HG02678 (cell line): ENCODE measurements around the gene BMP5.
"Not testable (repeated sequence)": the region's sequence is repeated elsewhere in the genome, so short reads cannot be mapped to it uniquely, and the experiment has no call there.

Source experiments
- ATAC-seq: cut with Tn5 transposase; IDR thresholded peaks from one replicate; pipeline ENCODE4 v1.9.1; 2021; ENCODE audit warnings: mild to moderate bottlenecking, moderate library complexity; ENCODE audit not compliant: unreplicated experiment

BMP5 gene

DNA sequence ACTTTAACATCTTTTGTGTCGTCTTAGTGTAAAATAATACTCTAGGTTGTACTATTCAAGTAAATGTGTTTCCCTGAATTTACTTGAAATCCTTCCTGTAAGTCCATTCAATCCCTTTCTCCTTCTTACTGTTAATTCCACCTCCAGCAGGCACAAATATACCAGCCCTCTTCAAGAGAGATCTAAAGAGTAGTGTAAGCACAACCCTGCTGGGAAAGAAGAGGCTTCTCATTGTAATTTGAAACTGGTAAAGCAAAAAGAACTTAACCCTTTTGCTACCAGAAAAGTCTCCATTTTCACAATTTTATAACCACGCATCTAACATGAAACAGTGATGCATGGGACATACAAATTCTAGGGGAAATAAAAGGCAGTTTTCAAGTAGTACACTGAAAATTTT, at the start of gene BMP5:
Gene BMP5 (minus strand): TSS at position 191 of the 400 bp plus-strand sequence. CDS start 725 bp downstream, outside the sequence.
- no peak for ATAC-seq

DNA sequence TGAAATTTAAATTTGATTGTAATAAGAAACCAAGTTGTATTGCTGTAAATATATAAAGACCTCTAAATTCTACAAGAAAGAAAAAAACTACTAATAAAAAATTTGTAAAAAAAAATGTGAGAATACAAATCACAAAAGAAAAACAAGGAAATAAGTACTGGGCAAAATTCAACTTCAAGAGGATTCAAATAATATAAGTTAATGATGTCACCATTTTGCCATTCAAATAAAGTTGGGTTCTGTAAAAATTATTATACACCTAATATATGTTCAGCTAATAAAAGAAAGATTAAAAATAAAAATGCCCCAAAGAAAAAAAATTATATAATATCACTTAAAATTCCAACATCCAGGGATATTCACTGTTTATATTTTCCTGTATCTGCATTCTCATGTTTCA, 47.0 kb upstream of the BMP5 start:
- ATAC-seq = no peak

DNA sequence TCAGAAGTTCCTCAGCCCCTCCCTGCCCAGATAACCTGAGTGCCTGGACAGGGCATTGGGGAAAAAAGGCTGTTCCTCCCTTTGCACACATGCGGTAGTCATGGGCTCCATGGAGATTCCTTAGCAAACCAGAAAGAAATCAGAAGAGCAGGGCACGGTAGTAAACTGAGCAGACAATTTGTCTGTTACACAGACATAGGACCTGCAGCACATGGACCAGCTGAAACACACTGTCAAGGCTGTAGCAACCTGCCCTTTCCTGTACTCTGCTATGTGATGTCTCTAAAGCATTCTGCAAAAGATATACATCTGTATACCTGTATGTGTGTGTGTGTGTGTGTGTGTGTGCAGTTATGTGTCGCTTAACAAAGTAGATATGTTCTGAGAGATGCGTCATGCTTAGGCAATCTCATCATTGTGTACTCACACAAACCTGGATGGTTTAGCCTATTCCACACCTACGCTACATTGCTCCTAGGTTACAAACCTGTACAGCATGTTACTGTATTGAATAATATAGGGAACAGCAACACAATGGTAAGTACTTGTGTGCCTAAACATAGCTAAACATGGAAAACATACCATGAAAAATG, 44.4 kb upstream of the BMP5 start:
- ATAC-seq = no peak

DNA sequence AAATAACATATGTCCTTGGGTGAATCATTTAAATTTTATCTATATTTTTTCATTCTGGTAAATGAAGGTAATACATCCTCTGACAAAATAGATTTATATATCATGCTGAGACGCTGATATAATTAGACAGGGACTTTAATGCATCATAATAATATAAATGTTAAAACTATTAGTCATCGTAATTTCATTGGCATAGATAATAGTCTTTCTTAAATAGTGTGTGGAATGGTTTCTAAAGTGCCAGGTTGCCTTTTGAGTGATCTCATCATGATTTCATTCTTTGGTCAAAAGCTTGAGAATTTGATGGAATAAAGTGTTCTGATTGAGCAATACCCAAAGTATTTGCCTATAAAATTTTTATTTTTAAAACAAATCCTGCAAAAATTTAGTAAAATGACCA, 43.2 kb upstream of the BMP5 start:
- no peak for ATAC-seq

DNA sequence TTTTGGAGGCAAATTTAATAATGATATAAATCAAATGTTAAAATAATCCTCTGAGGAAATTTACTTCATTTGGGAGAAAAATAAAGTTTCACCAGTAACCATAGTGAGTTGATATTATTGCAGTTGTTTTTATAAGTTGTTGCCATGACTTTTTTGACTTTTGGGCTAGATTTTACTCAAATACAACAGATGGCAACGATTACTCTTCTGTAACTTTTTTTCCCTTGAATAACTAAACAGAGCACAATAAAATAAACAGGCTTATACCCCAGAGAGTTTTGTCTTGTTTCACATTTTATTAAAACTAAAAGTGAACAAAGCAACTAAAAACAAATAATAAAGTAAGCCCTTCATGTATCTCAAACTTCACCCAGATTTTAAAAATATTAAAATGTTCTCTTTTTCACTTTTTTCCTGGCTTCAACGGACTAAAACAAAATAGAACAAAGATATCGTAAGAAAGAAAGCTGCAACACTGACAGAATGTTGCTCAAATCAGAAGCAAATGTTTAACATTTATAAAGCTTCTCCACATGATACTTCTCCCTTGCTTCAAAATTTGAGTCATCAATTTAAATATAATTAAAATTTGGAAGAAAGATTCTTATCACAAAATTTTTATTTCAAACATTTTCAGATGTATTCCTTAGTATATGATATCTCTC, 42.5 kb upstream of the BMP5 start:
- no peak for ATAC-seq

DNA sequence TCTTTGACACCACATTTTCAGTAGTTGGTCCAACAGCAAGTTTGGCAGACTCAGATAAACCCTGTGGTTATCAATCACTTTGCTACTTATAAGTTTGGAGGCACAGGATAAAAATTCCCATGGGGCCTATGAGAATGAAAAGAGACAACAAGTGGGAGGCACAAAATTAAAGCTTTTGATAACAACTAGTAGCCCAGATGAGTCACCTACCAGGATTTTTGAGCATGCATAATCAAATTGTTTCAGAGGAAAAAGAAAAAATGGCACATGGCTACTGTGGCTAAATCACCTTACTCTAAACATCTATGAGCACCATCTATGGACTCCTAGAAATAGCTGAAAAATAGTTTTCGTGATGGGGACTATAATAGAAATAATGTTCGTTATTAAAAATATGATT, 40.8 kb upstream of the BMP5 start:
- ATAC-seq = no peak

DNA sequence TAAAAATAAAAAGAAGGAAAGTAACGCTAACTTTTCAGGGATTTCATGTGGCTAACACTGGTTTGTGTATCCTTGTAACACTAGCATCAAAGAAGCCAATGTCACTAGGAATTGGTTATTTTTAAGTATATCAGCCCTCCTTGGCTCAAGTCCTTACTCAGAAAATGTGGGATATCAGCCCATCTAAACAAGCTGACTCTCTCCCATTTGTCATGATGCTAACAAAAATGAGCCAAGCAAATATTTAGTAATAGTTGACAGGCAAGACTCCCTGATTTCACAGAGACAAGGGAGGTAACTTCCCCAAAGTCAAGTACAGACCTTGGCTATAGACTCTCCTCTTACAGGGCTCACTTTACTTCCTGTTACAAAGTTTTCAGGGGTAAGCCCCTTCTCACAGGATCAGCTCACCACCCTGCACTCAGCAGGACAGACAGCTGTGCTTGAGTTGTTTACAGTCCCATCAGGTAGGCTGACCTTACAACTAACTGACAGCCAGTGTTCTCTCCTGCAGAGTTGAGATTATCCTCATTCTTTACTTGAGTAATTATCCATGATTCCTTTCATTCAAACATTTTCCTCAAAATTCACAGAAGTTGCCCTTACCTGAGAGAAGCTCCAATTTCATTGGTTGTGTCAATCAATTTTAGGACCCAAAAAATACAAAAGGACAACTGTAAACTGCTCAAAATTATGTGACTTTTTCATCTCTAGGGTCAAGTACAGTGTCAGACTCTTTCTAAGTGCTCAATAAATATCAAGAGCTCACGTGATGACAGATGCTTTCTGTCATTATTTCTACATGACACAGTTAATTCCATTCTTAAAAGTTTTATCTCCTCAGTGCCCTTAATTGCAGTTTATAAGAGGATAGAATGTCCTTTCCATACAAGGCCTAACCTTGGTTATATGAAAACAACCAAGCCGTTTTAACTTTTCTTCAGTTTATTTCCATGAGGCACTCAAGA, 38.1 kb upstream of the BMP5 start:
- no peak for ATAC-seq

DNA sequence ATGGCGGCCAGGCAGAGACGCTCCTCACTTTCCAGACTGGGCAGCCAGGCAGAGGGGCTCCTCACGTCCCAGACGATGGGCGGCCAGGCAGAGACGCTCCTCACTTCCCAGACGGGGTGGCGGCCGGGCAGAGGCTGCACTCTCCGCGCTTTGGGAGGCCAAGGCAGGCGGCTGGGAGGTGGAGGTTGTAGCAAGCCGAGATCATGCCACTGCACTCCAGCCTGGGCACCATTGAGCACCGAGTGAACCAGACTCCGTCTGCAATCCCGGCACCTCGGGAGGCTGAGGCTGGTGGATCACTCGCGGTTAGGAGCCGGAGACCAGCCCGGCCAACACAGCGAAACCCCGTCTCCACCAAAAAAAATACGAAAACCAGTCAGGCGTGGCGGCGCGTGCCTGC, 35.1 kb upstream of the BMP5 start:
- ATAC-seq = not testable (repeated sequence)

DNA sequence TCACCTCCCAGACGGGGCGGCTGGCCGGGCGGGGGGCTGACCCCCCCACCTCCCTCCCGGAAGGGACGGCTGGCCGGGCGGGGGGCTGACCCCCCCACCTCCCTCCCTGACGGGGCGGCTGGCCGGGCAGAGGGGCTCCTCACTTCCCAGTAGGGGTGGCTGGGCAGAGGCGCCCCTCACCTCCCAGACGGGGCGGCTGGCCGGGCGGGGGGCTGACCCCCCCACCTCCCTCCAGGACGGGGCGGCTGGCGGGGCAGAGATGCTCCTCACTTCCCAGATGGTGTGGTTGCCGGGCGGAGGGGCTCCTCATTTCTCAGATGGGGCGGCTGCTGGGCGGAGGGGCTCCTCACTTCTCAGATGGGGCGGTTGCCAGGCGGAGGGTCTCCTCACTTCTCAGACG, 34.5 kb upstream of the BMP5 start:
- not testable (repeated sequence) for ATAC-seq

DNA sequence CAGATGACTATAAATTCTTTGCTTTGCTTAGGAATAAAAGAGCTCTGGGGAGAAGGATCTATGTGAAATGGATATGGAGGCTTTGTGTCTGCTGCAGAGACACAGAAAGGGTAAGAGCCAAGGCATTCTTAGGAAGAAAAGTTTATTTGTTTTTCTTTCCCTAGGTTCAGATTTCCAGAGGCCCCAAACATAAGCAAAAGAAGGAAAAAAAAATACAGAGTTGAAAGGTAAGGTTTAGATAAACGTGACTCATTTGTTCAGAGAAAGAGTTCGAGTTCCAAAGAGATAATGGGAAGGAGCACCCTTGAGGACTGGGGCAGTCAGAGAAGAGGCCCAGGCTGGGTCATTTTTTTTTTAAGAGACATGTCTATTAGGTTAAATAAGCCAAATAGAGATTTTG, 27.4 kb upstream of the BMP5 start:
- ATAC-seq = no peak

DNA sequence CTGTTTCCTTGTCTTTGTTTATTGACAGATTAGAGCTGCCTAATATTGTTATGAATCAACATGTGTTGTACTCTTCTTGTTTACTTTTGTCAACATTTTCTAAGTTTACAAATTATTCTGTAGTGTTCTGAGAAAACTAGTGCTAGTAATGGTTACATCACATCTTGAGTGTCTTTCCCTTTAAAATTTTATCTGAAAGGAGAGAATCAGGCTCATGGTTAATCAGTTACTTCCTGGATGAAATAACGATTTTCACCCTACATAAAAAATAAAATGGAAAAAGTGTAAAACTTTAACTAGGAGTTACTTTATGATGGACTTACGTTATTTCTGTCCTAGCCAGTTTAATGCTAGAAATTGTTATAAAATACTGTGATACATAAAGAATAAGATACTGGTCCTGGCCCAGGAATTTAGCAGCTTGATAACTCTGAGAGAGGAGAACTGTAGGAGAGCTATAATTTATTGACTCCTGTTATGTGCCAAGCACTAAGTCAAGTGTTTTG, 26.4 kb upstream of the BMP5 start:
- no peak for ATAC-seq

DNA sequence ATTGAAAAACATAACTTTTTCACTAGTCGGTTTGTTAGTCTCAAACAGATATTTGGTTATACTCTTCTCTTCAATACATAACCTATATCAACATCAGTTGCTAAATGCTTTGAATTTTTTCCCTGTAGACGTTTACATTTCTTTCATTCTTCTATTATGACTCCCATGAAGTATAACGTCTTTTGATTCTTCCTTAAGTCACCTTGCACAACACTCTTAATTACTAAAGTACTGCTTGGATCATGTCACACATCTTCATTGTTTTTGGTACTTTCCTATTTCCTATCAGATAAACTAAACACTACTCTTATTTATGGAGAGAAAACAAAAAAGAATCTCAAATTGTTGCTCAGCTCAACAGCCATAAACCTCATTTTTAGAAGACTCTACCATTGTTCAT, 23.0 kb upstream of the BMP5 start:
- no peak for ATAC-seq

DNA sequence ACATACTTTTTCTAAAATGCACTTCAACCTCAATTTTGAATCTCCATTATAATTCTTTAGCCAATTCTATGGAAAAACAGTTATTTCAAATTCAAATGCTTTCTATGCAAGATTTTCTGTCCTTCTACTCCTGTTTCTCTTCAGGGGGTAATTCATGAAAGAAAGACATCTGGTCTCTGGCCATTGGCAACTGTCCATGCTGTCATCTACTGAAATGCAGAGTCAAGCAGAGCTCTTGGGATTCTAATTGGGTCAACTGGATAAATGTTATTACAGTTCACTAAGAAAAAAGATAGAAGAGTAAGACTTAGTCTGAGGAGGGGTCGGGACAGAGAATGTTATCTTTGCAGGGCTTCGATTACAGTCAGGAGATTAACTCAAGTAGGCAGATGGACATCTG, 22.0 kb upstream of the BMP5 start:
- ATAC-seq = no peak

DNA sequence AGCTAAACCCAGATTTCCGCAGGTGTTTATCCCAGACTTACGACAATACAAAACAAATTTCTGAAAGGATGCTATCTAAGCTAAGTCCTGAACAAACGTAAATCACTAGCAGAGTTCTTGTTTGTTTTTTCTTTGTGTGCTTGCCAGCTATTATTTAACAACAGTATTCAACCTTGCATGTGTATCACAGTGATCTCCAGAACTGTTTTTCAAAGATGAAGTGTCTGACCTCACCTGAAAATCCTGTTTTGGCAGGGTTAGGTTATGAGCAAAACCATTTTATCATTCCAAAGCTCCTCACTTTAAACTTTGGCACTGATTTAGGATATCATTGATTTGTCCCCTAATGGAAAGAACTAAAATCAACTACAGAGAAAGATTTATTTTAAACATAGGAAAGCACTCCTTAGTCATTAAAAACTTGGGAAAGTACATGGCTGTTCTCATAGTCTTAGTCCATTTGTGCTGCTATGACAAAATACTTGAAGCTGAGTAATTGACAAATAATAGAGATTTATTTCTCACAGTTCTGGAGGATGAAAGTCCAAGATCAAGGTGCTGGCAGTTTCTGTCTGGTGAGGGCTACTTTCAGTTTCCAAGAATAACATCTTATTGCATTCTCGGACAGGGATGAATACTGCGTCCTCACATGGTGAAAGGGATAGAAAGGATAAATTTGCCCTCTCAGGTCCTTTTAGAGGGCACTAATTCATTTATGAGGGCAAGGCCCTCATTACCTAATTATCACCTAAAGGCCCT, 20.8 kb upstream of the BMP5 start:
- no peak for ATAC-seq

DNA sequence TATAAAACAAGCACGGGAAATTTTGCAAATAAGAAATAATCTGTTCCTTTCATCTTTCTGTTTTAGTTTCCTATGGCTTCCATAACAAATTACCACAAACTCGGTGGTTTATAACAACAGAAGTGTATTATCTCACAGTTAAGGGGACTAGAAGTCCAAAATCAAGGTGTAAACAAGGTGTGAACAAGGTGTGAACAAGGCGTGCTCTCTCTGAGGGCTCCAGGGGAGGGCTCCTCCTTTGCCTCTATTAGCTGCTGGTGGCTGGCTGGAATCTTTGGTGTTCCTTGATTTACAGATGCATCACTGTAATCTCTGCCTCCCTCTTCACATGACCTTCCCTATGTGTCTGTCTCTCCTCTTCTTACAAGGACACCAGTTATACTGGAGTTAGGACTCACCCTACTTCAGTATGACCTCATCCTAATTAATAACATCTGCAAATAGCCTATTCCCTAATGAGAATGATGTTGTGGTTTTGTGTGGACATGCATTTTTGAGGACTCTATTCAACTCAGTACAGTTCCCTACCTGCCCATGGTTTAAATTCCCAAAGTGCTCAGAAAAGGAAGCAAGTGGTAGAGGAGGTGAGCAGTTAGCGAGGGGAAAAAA, 17.5 kb upstream of the BMP5 start:
- ATAC-seq = no peak

DNA sequence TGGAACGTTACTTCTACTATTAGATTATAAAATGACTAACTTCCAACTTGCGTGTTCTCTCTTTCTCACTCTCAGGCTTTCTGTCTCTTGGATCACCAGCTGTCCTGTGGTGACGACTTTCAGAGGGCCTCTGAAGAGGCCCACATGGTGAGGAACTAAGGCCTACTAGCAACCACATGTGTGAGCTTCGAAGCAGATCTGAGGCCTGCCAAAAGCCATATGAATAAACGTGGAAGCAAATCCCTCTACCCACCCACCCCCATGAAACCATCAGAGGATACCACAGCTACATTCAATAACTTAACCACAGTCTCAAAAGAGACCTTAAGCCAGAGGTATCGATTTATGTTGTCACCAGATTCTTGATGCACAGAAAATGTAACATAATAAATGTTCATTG, 13.5 kb upstream of the BMP5 start:
- no peak for ATAC-seq

DNA sequence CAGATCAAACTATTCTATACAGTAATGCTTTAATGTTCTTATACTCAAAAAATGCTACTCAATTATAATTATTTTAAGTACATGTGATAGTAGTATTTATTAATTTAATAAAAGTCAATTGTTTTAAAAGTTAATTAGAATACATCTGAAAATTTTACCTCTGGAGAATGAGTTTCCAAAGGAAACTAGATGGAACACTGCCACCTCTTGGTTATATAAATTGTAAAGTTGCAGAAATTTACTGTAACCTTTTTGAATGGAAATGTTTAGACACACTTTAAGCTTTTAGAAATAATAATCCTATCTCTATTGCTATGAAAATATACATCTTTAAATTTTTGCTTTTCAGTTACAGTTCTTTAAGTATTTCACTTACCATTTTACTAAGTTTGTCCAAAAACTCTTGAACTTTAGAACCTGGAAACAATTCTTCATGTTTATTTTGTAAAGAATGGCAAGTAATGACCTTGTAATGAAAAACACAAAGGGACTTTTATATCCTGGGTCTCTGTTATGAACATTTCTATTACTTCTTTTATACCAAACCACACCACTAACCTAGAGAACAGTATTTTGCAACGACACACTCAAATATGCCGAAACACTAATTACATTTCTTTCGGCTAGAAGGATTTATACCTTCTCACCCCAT, 10.9 kb upstream of the BMP5 start:
- ATAC-seq = no peak

DNA sequence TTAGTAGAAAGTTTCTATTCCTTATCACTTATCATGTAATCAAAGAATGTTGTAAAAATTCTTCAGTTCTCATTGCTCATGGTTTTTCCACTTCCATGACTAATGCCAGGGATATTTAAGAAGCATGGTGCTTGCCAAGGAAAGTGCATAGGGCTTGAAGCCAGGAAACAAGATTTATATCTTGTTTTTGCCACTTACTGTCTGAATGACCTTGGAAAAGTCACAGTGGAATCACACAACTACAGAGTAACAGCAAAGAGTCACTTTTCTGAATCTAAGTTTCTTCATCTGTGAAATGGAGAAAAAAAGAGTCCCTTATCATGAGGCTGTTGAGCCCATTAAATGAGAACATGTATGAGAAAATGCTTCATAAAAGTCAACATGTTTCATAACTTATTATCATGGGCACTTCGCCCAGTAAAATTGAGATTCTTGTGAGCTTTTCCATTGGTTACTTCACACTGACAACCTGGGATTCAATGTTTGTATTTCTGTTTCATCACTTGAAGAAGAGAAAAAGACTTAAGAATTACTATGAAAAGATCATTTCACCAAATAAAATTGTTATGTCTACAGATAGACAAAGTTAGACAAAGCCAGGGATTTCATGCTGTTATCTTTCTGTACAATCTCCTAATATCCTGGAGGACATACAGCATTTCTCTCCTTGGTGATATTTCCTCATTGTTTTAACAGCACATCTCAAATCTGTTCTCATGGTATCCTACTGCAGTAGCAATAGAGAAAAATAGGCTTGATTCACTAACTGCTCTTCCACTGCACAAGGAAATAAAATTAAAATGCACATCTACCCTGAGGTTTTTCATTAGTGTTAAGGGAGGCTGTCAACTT, 7.6 kb upstream of the BMP5 start:
- ATAC-seq = no peak

DNA sequence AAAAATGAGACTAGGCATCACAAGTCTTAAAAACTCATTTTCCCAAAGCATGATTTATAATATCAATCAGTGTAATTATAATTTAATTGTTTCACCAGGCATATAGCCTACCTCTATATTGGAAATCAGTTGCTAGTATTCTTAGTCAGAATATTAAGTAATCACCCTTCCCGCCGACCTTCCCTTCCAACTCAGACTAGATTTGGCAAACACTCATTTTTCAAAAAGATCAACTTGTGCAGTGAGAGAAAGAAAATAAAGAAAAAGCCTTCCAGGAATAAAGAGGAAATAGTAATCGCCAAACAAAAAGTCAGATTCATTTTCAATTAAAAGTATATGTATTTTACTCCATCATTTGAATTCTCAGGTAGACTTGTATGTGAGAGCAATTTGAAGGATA, 1.9 kb upstream of the BMP5 start:
- no peak for ATAC-seq
